ENCODE data around the gene PBX3. TPM values are rescaled to one million over a fixed set of nuclear protein-coding genes. Genes with fewer than 3 reads are reported as not detected.
A peak's percentile ranks its signal among the peaks of the same experiment; 100 is the strongest.

Gene PBX3
- total and polyA plus RNA-seq, 2 of the 13 experiments (the other 11 are each of a cell fraction or from before 2014, with no cell fraction given): 6.0 to 11.2 TPM

DNA sequence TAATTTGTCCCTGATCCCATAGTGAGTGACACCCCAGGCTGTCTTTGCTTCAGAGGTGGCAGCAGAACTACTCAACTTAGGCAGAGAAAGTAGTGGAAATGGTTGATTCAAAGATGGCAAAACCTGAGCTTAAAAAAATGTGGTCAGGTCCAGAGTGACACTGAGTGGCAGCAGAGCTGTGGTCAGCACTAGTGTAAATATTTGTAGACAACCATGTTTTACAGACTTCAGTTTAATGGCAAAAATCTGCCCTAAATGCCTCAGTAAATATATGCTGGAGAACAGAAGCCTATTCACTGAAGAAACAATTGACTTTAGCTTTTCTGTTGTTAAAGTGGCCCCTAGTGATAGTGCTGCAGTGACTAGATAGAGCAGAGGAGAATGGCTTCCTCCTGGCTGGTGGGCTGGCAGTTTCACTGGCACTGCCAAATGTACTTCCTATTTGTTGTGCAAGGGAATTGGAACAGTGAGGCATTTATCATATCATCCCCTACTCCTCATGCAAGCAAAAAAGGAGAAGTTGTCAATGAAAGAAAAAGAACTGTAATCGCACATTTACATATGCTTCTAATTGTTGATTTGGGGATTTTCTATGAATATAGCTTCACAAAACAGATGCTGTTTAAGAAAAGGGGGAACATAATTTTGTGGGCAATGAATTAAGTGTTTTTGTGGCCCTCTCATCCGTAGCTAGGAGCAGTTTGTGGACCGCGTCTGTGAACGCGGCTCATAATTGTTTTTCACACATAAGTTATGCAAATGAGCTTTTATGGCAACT is 12.0 kb downstream of the PBX3 start (continued):
- TF ChIP-seq, protein P1, sequence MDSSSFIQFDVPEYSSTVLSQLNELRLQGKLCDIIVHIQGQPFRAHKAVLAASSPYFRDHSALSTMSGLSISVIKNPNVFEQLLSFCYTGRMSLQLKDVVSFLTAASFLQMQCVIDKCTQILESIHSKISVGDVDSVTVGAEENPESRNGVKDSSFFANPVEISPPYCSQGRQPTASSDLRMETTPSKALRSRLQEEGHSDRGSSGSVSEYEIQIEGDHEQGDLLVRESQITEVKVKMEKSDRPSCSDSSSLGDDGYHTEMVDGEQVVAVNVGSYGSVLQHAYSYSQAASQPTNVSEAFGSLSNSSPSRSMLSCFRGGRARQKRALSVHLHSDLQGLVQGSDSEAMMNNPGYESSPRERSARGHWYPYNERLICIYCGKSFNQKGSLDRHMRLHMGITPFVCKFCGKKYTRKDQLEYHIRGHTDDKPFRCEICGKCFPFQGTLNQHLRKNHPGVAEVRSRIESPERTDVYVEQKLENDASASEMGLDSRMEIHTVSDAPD (CRISPR knock-in tag; IDR thresholded peaks at IDR 0.05): peak; percentile 96
- no peak for TF ChIP-seq KLF6 (CRISPR knock-in tag; IDR thresholded peaks at IDR 0.05)
- no peak for TF ChIP-seq PHB2 (IDR thresholded peaks at IDR 0.05; ENCODE audit: partially characterized antibody)
- TF ChIP-seq MXD4 (CRISPR knock-in tag; IDR thresholded peaks at IDR 0.05): no peak
- TF ChIP-seq ZNF225 (CRISPR knock-in tag; IDR thresholded peaks at IDR 0.05): no peak
- no peak for TF ChIP-seq ZNF441 (CRISPR knock-in tag; IDR thresholded peaks at IDR 0.05; ENCODE audit: borderline replicate concordance)
- TF ChIP-seq, protein P2, sequence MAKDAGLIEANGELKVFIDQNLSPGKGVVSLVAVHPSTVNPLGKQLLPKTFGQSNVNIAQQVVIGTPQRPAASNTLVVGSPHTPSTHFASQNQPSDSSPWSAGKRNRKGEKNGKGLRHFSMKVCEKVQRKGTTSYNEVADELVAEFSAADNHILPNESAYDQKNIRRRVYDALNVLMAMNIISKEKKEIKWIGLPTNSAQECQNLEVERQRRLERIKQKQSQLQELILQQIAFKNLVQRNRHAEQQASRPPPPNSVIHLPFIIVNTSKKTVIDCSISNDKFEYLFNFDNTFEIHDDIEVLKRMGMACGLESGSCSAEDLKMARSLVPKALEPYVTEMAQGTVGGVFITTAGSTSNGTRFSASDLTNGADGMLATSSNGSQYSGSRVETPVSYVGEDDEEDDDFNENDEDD (CRISPR knock-in tag; IDR thresholded peaks at IDR 0.05; ENCODE audit: borderline replicate concordance): no peak
- TF ChIP-seq ZKSCAN8 (CRISPR knock-in tag; IDR thresholded peaks at IDR 0.05; ENCODE audit: borderline replicate concordance): peak; percentile 46; the same call in 1 of the 2 replicates
- TF ChIP-seq, protein P3, sequence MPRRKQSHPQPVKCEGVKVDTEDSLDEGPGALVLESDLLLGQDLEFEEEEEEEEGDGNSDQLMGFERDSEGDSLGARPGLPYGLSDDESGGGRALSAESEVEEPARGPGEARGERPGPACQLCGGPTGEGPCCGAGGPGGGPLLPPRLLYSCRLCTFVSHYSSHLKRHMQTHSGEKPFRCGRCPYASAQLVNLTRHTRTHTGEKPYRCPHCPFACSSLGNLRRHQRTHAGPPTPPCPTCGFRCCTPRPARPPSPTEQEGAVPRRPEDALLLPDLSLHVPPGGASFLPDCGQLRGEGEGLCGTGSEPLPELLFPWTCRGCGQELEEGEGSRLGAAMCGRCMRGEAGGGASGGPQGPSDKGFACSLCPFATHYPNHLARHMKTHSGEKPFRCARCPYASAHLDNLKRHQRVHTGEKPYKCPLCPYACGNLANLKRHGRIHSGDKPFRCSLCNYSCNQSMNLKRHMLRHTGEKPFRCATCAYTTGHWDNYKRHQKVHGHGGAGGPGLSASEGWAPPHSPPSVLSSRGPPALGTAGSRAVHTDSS (CRISPR knock-in tag; conservative IDR thresholded peaks at IDR 0.05): no peak
- no peak for TF ChIP-seq MTA1 (CRISPR knock-in tag; IDR thresholded peaks at IDR 0.05; ENCODE audit: borderline replicate concordance)
- no peak for TF ChIP-seq NR3C1 (CRISPR knock-in tag; IDR thresholded peaks at IDR 0.05)
- TF ChIP-seq, protein P4, sequence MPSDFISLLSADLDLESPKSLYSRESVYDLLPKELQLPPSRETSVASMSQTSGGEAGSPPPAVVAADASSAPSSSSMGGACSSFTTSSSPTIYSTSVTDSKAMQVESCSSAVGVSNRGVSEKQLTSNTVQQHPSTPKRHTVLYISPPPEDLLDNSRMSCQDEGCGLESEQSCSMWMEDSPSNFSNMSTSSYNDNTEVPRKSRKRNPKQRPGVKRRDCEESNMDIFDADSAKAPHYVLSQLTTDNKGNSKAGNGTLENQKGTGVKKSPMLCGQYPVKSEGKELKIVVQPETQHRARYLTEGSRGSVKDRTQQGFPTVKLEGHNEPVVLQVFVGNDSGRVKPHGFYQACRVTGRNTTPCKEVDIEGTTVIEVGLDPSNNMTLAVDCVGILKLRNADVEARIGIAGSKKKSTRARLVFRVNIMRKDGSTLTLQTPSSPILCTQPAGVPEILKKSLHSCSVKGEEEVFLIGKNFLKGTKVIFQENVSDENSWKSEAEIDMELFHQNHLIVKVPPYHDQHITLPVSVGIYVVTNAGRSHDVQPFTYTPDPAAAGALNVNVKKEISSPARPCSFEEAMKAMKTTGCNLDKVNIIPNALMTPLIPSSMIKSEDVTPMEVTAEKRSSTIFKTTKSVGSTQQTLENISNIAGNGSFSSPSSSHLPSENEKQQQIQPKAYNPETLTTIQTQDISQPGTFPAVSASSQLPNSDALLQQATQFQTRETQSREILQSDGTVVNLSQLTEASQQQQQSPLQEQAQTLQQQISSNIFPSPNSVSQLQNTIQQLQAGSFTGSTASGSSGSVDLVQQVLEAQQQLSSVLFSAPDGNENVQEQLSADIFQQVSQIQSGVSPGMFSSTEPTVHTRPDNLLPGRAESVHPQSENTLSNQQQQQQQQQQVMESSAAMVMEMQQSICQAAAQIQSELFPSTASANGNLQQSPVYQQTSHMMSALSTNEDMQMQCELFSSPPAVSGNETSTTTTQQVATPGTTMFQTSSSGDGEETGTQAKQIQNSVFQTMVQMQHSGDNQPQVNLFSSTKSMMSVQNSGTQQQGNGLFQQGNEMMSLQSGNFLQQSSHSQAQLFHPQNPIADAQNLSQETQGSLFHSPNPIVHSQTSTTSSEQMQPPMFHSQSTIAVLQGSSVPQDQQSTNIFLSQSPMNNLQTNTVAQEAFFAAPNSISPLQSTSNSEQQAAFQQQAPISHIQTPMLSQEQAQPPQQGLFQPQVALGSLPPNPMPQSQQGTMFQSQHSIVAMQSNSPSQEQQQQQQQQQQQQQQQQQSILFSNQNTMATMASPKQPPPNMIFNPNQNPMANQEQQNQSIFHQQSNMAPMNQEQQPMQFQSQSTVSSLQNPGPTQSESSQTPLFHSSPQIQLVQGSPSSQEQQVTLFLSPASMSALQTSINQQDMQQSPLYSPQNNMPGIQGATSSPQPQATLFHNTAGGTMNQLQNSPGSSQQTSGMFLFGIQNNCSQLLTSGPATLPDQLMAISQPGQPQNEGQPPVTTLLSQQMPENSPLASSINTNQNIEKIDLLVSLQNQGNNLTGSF (CRISPR knock-in tag; IDR thresholded peaks at IDR 0.05): no peak
- TF ChIP-seq SALL1 (CRISPR knock-in tag; IDR thresholded peaks at IDR 0.05): peak; percentile 61; the same call in 1 of the 2 replicates
- TF ChIP-seq ZNF780A (CRISPR knock-in tag; IDR thresholded peaks at IDR 0.05): no peak
- TF ChIP-seq, protein P5, sequence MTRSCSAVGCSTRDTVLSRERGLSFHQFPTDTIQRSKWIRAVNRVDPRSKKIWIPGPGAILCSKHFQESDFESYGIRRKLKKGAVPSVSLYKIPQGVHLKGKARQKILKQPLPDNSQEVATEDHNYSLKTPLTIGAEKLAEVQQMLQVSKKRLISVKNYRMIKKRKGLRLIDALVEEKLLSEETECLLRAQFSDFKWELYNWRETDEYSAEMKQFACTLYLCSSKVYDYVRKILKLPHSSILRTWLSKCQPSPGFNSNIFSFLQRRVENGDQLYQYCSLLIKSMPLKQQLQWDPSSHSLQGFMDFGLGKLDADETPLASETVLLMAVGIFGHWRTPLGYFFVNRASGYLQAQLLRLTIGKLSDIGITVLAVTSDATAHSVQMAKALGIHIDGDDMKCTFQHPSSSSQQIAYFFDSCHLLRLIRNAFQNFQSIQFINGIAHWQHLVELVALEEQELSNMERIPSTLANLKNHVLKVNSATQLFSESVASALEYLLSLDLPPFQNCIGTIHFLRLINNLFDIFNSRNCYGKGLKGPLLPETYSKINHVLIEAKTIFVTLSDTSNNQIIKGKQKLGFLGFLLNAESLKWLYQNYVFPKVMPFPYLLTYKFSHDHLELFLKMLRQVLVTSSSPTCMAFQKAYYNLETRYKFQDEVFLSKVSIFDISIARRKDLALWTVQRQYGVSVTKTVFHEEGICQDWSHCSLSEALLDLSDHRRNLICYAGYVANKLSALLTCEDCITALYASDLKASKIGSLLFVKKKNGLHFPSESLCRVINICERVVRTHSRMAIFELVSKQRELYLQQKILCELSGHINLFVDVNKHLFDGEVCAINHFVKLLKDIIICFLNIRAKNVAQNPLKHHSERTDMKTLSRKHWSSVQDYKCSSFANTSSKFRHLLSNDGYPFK (CRISPR knock-in tag; IDR thresholded peaks at IDR 0.05; ENCODE audit: borderline replicate concordance): no peak
- TF ChIP-seq NR2C2 (CRISPR knock-in tag; IDR thresholded peaks at IDR 0.05; ENCODE audit: borderline replicate concordance): no peak

Measured in HepG2 (cell line).